Measurements from ENCODE around the gene ZHX3. TPM values are rescaled to one million over a fixed set of nuclear protein-coding genes. Genes with fewer than 3 reads are reported as not detected.

ZHX3 gene
- total and polyA plus RNA-seq, 10 donors, result 1.6 to 26.7 (median 12.3) TPM

- intact Hi-C loops (cut with DNase I; ENCODE audit: low total_unique reads), result loop anchor here (10.0 kb wide), 1 partner anchor 46 kb away; no protein-coding TSS in a partner anchor
- no peak overlapping the region for H3K4me3 ChIP-seq
- TF ChIP-seq CTCF (IDR thresholded peaks at IDR 0.05 in 8 of 11, conservative IDR thresholded peaks at IDR 0.05 in 3 of 11), result no peak
- TF ChIP-seq POLR2A (IDR thresholded peaks at IDR 0.05), result no peak
- no peak for TF ChIP-seq POLR2AphosphoS5 (IDR thresholded peaks at IDR 0.05)
- H3K27me3 ChIP-seq (replicated peaks in 1 of 7), result no peaks in the 10 kb centered on the region
- peak; percentile 54 for DNase-seq
- H3K36me3 ChIP-seq, result peaks cover 0 to 53% (median 23%) of the 10 kb centered on the region in 6 donors
- peaks cover 0 to 5% (median 0%) of the 10 kb centered on the region in 6 donors for H3K4me1 ChIP-seq
- WGBS, 5 donors, result 85 to 96% (median 88%) methylated on average over 8 of the region's 8 CpGs
- peak overlapping the region in 1 of 8 donors; percentile 10 for H3K27ac ChIP-seq
- no peaks in the 10 kb centered on the region for H3K9me3 ChIP-seq
These were observed 138.6 kb downstream of the ZHX3 start for GRCh38 chr20:41178904-41179432.

DNA sequence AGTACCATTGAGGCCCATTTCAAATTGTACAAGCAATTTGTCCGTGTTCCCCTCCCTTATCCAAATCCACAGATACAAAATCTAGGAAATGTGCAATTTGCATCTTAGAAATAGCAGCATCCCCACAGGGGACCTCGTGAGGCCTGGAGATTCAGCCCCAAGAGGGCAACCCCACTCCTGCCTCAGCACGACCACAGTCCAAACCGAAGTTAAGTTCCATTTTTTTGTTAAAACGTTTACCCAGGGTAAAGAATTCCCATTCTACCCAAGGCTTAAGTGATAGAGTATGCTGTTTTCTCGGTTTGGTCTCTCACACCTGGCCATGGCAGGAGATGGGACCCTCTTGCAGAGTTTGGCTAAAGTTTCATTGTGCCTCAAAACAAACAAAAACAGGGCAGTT lies 139.0 kb downstream of the ZHX3 start:
- H3K27ac ChIP-seq, result peak overlapping the region in 1 of 8 donors; percentile 10
- no peaks in the 10 kb centered on the region for H3K9me3 ChIP-seq
- peaks cover 0 to 5% (median 0%) of the 10 kb centered on the region in 6 donors for H3K4me1 ChIP-seq
- 86 to 94% (median 89%) methylated on average over 6 of the region's 6 CpGs for WGBS, 5 donors
- TF ChIP-seq CTCF (IDR thresholded peaks at IDR 0.05 in 8 of 11, conservative IDR thresholded peaks at IDR 0.05 in 3 of 11) (no peak), POLR2A (IDR thresholded peaks at IDR 0.05) (no peak), POLR2AphosphoS5 (IDR thresholded peaks at IDR 0.05) (no peak)
- H3K36me3 ChIP-seq, result peaks cover 0 to 53% (median 27%) of the 10 kb centered on the region in 6 donors
- intact Hi-C loops (cut with DNase I; ENCODE audit: low total_unique reads), result loop anchor here (10.0 kb wide), 1 partner anchor 46 kb away; no protein-coding TSS in a partner anchor
- no peak for DNase-seq
- H3K4me3 ChIP-seq, result no peak overlapping the region
- no peaks in the 10 kb centered on the region for H3K27me3 ChIP-seq (replicated peaks in 1 of 7)

DNA sequence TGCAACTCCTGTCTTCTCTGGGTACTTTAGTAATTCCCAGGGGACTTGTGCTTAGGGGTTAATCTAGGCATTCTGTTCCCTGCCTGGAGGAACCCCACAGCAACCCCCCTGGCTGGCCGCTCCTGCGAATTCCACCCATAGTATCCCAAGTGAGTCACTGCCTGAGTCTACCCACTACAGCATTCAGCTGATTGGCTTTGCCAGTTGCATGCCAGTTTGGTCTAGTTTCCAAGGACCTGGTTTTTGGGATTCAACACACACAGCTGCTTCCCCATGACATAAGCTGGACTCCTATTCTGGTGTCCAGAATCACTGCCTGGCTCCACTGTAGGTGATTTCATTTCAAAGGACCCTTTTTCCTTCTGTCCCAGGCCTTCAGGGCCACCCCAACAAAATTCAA lies 139.9 kb downstream of the ZHX3 start:
- H3K9me3 ChIP-seq, result no peaks in the 10 kb centered on the region
- intact Hi-C loops (cut with DNase I; ENCODE audit: low total_unique reads), result loop anchor here (10.0 kb wide), 1 partner anchor 47 kb away; no protein-coding TSS in a partner anchor
- peak overlapping the region in 1 of 8 donors; percentile 16 for H3K27ac ChIP-seq
- peaks cover 0 to 11% (median 6%) of the 10 kb centered on the region in 6 donors for H3K4me1 ChIP-seq
- 92 to 100% (median 94%) methylated on average over 2 of the region's 2 CpGs for WGBS, 5 donors
- H3K36me3 ChIP-seq, result peaks cover 0 to 59% (median 33%) of the 10 kb centered on the region in 6 donors
- H3K27me3 ChIP-seq (replicated peaks in 1 of 7), result no peaks in the 10 kb centered on the region
- TF ChIP-seq POLR2AphosphoS5 (IDR thresholded peaks at IDR 0.05), result no peak
- no peak for TF ChIP-seq POLR2A (IDR thresholded peaks at IDR 0.05)
- no peak for TF ChIP-seq CTCF (IDR thresholded peaks at IDR 0.05 in 8 of 11, conservative IDR thresholded peaks at IDR 0.05 in 3 of 11)
- H3K4me3 ChIP-seq, result no peak overlapping the region
- no peak for DNase-seq

DNA sequence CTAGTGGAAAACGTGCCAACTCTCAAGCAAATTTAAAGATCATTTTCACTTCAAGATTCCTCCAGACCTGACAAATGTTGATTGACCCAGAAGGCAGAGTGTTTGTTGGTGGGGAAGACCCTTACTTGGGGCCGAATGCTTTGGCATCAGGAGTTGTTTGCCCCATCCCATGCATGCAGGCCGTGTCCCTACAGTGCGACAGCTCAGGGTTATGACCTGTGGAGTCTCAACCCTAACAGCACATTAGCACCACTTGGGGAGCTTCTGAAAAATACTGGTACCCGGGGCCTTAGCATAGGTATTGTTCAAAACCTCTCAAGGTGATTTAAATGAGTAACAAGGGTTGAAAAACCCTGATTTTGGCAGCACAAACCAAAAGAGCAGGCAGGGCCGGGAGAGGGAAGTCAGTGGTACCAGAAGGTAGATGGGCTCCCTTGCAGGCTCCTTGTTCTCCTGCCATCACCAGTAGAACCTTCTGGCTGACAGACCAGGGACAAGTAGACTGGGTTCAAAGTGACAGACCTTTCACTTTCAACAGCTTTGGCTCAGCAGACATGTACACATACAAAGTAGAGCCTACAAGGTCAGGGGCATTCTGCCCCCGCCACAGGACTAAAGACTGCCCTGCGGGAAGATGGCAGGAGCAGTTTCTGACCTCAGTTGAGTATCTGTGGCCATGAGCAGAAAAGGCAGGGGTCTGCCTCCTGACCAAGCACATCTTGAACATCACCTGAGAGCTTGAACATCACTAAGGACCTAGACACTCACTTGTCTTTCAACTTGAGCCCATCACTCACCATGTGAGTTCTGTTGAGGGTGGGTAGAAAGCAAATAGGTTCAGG lies 140.6 kb downstream of the ZHX3 start:
- no peak for TF ChIP-seq POLR2AphosphoS5 (IDR thresholded peaks at IDR 0.05)
- no peak for TF ChIP-seq CTCF (IDR thresholded peaks at IDR 0.05 in 8 of 11, conservative IDR thresholded peaks at IDR 0.05 in 3 of 11)
- TF ChIP-seq POLR2A (IDR thresholded peaks at IDR 0.05), result no peak
- no peaks in the 10 kb centered on the region for H3K27me3 ChIP-seq (replicated peaks in 1 of 7)
- DNase-seq, result no peak
- no peak overlapping the region for H3K4me3 ChIP-seq
- intact Hi-C loops (cut with DNase I; ENCODE audit: low total_unique reads), result loop anchor here (10.0 kb wide), 1 partner anchor 48 kb away; no protein-coding TSS in a partner anchor
- peaks cover 6 to 18% (median 13%) of the 10 kb centered on the region in 6 donors for H3K4me1 ChIP-seq
- no peaks in the 10 kb centered on the region for H3K9me3 ChIP-seq
- peak overlapping the region in 1 of 8 donors; percentile 16 for H3K27ac ChIP-seq
- 82 to 94% (median 93%) methylated on average over 8 of the region's 8 CpGs for WGBS, 5 donors
- peaks cover 0 to 66% (median 39%) of the 10 kb centered on the region in 6 donors for H3K36me3 ChIP-seq

All from spleen (tissue), 11 donors.